DND-41 (cell line): ENCODE results near the gene SPATS2L.

ENCODE experiments used
- ATAC-seq: fragments of 200-7000 bp; cut with Tn5 transposase; 3 replicates; pipeline ENCODE4 v1.9.1; 2021; ENCODE audit warnings: low read depth; ENCODE audit not compliant: insufficient read depth
- DNase-seq: peaks from one replicate; pipeline ENCODE4 v3.0.0-alpha.2; 2020
- H2AFZ ChIP-seq: 2 replicates; pipeline ENCODE4 v1.6.0; 2012; ENCODE audit warnings: low read depth, low read length
- H3K27ac ChIP-seq: 2 replicates; pipeline ENCODE4 v1.5.1; 2012; ENCODE audit warnings: low read length, inconsistent platforms
- H3K27me3 ChIP-seq: fragments of 200-600 bp; sonication (generic); 2 replicates; pipeline ENCODE4 v1.6.0; 2012; ENCODE audit warnings: low read length, mild to moderate bottlenecking, inconsistent platforms; ENCODE audit not compliant: insufficient read depth, poor library complexity
- H3K36me3 ChIP-seq: 2 replicates; pipeline ENCODE4 v1.5.1; 2012; ENCODE audit warnings: low read length, inconsistent platforms; ENCODE audit not compliant: insufficient read depth
- H3K4me1 ChIP-seq: 2 replicates; pipeline ENCODE4 v1.5.1; 2012; ENCODE audit warnings: mild to moderate bottlenecking, low read length; ENCODE audit not compliant: insufficient read depth
- H3K4me2 ChIP-seq: 2 replicates; pipeline ENCODE4 v1.6.0; 2012; ENCODE audit warnings: mild to moderate bottlenecking, moderate library complexity, low read length, inconsistent platforms; ENCODE audit not compliant: insufficient read depth
- H3K4me3 ChIP-seq, 2 experiments: fragments of 200-600 bp in 1 of 2; shearing (Covaris generic) in 1 of 2; 2 replicates each; pipeline ENCODE4 v1.5.1; 2012 to 2016; ENCODE audit warnings: inconsistent platforms in 2 of 2, low read length in 2 of 2, mild to moderate bottlenecking in 2 of 2, low read depth in 1 of 2, moderate library complexity in 1 of 2
- H3K79me2 ChIP-seq: 2 replicates; pipeline ENCODE4 v1.6.0; 2012; ENCODE audit warnings: low read length, inconsistent platforms; ENCODE audit not compliant: insufficient read depth
- H3K9ac ChIP-seq: 2 replicates; pipeline ENCODE4 v1.6.0; 2012; ENCODE audit warnings: low read depth, mild to moderate bottlenecking, inconsistent platforms, low read length, moderate library complexity
- H3K9me3 ChIP-seq: 2 replicates; pipeline ENCODE4 v1.5.1; 2012; ENCODE audit warnings: low read length, moderate library complexity, mild to moderate bottlenecking, inconsistent platforms; ENCODE audit not compliant: insufficient read depth, severe bottlenecking
- H4K20me1 ChIP-seq: 2 replicates; pipeline ENCODE4 v1.6.0; 2012; ENCODE audit warnings: low read length; ENCODE audit not compliant: insufficient read depth
- EZH2 ChIP-seq: IDR thresholded peaks from 3 replicates; pipeline ENCODE4 v1.6.1; 2012; ENCODE audit warnings: borderline replicate concordance, low read depth, mild to moderate bottlenecking, moderate library complexity, low read length, inconsistent platforms; ENCODE audit not compliant: severe bottlenecking
- TF ChIP-seq, protein P1 (sequence below): IDR thresholded peaks from 2 replicates; pipeline ENCODE4 v1.5.1; 2012; ENCODE audit warnings: borderline replicate concordance, low read length, moderate library complexity, mild to moderate bottlenecking; ENCODE audit not compliant: poor library complexity, severe bottlenecking; ENCODE audit errors: extremely low read depth

The SPATS2L gene

DNA sequence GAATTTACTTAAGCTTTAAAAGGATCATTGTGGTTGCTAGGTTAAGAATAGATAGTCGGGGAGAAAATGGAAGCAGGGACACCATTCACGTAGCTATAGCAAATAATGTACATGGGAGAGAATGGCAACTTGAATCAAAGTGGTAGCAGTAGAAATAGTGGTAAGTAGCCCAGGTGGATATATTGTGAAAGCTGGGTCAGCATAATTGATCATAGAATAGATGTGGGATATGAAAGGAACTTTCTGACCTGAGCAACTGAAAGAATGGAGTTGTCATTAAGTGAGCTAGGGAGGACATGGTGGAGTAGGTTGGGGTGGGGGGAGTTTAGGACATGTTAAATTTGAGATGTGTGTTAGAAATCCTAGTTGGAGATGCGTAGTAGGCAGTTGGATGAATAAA, 221.7 kb downstream of the SPATS2L start:
- H3K4me1 ChIP-seq, result peaks cover 29% of the 10 kb centered on the region
- H3K9me3 ChIP-seq, result no peaks in the 10 kb centered on the region
- peaks cover 10% of the 10 kb centered on the region for H3K36me3 ChIP-seq
- H3K4me3 ChIP-seq, result no peak overlapping the region
- no peaks in the 10 kb centered on the region for H3K27me3 ChIP-seq
- no peak for DNase-seq
- peak overlapping the region; percentile 79 for H3K4me2 ChIP-seq
- H3K27ac ChIP-seq, result no peak overlapping the region
- peaks cover 3% of the 10 kb centered on the region; the same call in 1 of the 2 replicates for H4K20me1 ChIP-seq
- TF ChIP-seq EZH2, result no peak
- TF ChIP-seq, protein P1, sequence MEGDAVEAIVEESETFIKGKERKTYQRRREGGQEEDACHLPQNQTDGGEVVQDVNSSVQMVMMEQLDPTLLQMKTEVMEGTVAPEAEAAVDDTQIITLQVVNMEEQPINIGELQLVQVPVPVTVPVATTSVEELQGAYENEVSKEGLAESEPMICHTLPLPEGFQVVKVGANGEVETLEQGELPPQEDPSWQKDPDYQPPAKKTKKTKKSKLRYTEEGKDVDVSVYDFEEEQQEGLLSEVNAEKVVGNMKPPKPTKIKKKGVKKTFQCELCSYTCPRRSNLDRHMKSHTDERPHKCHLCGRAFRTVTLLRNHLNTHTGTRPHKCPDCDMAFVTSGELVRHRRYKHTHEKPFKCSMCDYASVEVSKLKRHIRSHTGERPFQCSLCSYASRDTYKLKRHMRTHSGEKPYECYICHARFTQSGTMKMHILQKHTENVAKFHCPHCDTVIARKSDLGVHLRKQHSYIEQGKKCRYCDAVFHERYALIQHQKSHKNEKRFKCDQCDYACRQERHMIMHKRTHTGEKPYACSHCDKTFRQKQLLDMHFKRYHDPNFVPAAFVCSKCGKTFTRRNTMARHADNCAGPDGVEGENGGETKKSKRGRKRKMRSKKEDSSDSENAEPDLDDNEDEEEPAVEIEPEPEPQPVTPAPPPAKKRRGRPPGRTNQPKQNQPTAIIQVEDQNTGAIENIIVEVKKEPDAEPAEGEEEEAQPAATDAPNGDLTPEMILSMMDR, result no peak
- ATAC-seq, result no peak
- no peak overlapping the region for H2AFZ ChIP-seq
- no peak overlapping the region for H3K9ac ChIP-seq
- peaks cover 68% of the 10 kb centered on the region for H3K79me2 ChIP-seq
